ENCODE measurements around the gene CCDC92.

The CCDC92 gene

DNA sequence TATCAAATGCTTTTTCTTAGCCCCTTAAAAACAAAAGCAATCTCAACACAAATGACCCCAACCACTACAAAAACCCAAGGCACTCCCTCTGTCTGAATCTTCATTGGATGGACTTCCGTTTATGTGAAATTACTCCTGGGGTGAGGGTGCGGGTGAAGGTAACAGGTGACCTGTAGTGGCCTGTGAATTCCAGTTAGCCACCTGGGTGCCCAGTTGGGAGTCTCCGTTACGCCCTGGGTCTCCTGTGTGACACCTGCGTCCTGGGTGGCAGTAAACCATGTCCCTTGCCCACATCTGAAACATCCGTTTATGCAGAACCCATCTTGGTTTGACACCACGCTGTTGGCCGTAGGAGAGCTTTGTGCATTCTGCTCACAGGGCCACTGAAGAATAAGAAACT lies 62.6 kb downstream of the CCDC92 start:
- no peak for DNase-seq (ENCODE audit: low read depth in 2 of 2)

DNA sequence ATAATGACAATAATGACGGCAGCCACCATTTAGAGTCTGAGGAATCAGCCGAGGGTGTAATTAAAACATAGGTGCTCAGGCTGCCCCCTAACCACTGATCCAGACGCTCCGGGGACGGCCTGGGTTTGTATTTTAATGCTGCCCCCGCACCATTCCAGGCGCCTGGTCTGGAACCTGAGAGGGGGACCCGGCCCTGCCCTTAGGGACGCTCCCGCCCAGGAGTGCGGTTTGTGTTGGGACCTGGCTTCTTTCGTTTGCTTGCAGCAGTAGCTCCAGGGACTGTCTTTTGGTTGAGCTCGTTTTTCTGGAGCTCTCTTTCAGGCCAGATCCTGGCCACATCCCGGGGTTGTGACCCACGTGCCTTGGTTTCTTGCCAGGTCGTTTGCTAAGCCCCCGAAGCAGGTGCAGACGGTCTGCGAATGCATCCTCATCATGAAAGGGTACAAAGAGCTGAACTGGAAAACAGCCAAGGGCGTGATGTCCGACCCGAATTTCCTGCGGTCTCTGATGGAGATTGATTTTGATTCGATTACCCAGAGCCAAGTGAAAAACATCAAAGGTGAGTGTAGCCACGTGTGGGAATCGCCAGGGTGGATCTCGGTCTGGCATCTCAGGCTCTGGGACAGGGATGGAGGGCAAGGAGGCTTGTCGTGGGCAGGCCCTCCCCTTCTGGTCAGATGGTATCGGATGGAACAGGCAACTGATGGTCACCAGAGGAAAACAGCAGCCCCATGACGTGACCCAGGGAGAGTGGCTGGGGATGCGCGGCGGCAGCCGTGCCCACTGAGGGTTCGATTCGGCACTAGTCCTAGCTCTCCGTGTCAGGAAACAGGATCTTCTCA lies 63.5 kb downstream of the CCDC92 start:
- no peak for DNase-seq (ENCODE audit: low read depth in 2 of 2)

DNA sequence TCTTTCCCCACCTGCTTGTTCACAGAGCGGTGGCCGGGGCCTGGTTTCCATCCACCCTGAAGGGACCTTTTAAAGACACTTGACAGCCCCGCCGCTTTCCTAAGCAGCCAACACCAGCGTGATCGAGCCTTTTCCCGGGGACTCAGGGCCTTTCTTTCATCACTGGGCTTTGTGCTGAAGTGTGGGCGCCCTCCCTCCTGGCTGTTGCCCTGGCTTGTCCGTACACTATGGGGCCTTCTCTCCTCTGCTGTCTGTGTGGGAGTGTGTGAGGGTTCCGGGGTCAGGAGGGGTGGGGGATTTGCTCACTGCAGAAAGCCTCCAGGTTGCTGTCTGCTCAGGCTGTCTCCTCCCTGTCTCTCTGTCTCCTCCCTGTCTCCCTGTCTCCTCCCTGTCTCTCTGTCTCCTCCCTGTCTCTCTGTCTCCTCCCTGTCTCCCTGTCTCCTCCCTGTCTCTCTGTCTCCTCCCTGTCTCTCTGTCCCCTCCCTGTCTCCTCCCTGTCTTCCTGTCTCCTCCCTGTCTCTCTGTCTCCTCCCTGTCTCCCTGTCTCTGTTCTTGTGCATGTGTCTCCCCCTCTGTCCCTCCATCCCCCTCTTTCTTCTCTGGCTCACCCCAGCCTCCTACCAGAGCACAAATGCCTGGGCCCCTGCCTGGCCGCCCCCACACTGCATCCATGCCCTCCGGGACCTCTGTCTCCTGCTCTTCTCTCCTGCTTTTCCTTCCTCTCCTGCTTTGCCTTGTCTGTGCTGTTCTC lies 64.7 kb downstream of the CCDC92 start:
- DNase-seq (ENCODE audit: low read depth in 2 of 2) = no peak

DNA sequence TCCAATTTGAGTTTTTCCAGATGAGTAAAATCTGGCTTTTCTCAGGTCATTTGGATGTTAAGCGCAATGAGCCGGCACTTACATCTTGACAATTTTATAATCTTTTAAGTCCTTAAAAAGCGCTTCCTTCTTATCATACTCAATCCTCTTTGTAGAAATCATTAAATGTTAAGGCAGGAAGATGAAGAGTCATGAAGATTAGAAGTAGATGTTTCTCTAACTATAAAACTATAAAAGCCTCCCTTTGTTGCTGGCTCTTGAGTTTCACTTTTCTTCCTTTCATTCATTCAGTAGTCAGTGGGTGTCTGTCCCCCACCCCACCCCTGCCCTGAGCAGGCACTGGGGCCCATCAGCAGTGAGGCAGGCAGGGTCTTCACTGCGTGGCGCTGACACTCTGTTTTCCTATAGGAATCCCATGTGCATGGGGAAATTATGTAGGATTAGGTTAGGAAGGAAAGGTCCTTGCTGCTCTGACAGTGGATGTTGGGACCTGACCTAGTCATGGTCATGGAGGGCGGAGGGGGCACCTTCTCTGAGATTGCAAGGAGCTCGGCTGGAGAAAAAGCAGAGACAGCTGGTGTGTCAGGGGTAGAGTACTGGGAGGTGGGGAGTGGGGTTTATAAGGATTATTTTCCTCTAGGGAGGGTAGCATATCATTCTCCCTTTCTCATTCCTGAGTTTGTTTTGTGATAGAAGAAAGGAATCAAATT lies 65.8 kb downstream of the CCDC92 start:
- DNase-seq (ENCODE audit: low read depth in 2 of 2) = no peak

- DNase-seq (ENCODE audit: low read depth in 2 of 2) = peak; percentile 38 to 46
Observed at GRCh38 chr12:123905319-123905925, 67.2 kb downstream of the CCDC92 start.

DNA sequence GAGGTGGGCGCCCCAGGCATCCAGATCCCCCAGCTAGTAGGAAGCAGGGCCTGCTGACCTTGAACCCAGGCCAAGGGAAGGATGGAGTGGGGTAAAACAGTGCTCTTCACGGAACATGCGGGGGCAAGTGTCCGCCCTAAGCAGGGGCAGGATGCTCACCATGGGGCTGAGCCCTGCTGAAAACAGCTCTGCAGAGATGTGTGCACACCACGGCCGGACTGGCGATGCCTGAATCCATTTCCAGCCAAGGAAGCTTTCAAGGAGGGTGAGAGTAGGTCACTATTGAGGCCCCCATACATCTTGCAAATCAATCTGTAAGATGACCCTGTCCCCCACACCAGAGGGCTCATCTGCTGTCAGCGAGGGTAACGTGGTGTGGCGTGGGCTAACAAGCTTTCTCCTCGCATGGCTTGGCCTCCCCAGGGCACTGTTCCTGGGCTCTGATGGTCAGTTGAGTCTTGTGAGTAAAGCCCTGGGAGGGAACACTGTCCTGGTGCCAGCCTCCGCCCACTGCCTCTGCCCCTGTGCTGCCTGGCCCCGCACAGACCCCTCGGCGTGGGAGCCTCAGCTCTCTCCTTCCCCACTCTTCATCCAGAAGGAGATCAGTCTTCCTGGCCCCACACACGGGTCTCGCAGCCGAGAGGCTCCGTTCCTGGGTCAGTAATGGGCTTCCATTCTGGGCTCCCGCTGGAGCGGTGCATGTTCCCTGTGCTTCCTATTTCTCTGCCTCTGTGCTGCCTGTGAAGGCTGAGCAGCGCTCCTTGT lies 69.1 kb downstream of the CCDC92 start:
- DNase-seq (ENCODE audit: low read depth in 2 of 2) = no peak

GRCh38 chr12:123902821-123903220 lies 69.8 kb downstream of the CCDC92 start:
- DNase-seq (ENCODE audit: low read depth in 2 of 2) = no peak

DNA sequence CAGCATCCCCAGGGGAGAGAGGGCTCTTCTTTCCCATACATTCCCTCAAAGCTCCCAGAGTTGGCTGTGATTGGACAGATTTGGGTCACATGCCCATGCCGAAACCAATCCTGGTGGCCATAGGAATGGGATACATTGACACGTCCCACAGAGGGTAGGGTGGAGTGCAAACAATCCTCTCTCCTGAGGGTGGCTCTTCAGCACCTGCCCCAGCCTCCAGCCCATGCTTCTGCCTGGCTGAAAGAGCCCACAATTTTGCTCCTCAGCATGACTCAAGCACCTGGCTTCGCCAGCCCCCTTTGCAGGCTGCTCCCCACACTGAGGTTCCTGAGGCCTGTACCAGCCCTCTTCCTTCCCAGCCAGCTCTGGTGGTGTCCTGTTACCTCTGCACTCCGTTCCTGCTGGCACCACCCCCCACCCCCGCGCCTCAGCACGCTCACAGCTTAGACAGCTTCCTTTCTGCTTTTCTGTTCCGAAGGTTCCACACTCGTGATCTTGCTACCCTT lies 71.7 kb downstream of the CCDC92 start:
- DNase-seq (ENCODE audit: low read depth in 2 of 2) = no peak

GRCh38 chr12:123899368-123899767 lies 73.3 kb downstream of the CCDC92 start:
- DNase-seq (ENCODE audit: low read depth in 2 of 2) = no peak

DNA sequence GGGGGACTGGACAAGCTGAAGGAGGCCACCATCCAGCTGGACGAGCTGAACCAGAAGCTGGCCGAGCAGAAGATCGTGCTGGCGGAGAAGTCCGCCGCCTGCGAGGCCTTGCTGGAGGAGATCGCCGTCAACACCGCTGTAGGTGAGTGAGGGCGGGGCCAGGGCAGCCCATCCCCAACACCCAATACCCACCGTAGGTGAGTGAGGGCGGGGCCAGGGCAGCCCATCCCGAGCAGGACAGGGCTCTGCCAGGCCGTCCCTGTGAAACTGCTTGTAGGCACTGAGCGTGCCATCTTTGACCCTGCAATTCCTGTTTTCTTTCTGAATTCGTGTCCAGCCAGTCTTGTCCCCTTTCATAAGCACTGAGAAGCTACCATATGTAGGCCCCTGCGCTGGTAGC lies 74.0 kb downstream of the CCDC92 start:
- DNase-seq (ENCODE audit: low read depth in 2 of 2) = no peak

DNA sequence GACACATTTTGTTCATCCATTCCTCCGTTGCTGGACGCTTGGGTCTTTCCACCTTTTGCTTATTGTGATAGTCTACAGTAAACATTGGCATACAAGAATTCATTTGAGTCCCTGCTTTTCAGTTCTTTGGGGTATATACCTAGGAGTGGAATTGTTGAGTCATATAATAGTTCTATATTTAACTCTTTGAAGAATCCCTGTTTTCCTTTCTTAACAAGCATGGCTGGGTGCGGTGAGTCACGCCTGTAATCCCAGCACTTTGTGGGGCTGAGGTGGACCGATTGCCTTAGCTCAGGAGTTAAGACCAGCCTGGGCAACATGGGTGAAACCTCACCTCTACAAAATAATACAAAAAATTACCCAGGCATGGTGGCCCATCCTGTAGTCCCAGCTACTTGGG lies 75.4 kb downstream of the CCDC92 start:
- DNase-seq (ENCODE audit: low read depth in 2 of 2) = no peak

GRCh38 chr12:123896767-123897166 lies 75.9 kb downstream of the CCDC92 start:
- DNase-seq (ENCODE audit: low read depth in 2 of 2) = no peak

- no peak for DNase-seq (ENCODE audit: low read depth in 2 of 2)
Observed at GRCh38 chr12:123895451-123895850, 77.2 kb downstream of the CCDC92 start.

- DNase-seq (ENCODE audit: low read depth in 2 of 2) = no peak
Observed at GRCh38 chr12:123894823-123895345, 77.7 kb downstream of the CCDC92 start.

GRCh38 chr12:123893276-123893675 lies 79.4 kb downstream of the CCDC92 start:
- no peak for DNase-seq (ENCODE audit: low read depth in 2 of 2)

DNA sequence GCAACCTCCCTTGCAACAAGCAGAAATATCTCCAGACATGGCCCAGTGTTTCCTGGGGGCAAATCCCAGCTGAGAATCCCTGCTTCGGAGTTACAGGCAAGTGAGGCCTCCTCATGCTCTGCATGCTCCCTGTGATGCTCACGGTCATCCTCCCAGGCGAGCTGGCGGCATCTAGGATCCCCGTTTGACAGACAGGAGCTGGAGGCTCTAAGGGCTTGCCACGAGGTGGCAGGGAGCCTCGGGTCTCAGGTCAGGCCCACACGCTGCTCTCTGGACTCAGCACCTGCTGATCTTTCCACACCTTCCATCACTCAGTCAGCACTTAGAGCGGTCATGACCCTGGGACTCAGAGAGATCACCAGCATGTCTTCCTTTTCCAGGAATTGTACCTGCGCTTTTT lies 79.8 kb downstream of the CCDC92 start:
- no peak for DNase-seq (ENCODE audit: low read depth in 2 of 2)

DNA sequence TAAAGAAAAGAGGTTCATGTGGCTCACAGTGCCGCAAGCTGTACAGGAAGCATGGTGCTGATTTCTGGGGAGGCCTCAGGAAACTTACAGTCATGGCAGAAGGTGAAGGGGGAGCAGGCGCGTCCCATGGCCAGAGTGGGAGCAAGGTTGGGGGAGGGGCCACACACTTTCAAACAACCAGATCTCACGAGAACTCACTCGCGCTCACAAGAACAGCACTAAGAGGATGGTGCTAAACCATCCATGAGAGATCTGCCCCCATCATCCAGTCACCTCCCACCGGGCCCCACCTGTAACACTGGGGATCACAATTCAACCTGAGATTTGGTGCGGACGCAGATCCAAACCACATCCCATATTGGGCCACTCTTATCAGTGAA lies 80.5 kb downstream of the CCDC92 start:
- DNase-seq (ENCODE audit: low read depth in 2 of 2) = no peak

DNA sequence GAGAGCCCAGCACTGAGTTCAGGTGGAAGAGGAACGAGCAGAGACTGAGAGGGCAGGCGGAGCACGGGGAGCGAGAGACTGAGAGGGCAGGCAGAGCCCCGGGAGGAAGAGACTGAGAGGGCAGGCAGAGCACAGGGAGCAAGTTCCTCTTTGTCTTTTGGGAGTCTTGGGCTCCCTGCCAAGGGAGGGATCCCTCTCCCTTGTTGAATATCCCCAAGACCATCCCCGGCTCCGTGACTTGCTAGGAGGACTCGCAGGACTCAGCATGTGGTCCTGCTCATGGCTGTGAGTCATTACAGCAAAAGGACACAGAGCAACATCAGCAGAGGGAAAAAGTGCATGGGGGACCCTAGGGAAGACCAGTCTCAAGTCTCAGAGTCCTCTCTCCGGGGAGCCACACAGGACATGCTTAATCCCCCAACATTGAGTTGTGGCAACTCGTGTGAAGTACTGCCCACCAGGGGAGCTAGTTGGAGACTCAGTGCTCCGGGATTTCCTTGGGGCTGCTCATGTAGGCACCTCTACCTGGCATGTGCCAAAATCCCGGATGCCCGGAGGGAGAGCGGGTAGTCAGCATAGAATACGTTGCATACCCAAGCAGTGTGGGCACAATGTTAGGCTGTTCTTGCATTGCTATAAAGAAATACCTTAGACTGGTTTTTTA lies 81.0 kb downstream of the CCDC92 start:
- no peak for DNase-seq (ENCODE audit: low read depth in 2 of 2)

DNA sequence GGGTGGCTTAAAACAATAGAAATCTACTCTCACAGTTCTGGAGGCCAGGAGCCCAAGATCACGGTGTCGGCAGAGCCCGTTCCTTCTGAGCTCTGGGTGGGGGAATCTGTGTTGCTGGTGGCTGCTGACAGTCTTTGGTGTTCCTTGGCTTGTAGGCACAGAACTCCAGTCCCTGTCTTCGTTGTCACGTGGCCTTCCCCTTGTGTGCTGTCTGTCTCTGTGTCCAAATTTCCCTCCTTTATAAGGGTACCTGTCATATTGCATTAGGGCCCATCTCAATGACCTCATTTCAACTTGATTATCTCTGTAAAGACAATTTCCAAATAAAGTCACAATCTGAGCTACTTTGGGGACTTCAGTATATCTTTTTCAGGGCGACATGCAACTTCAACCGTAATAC lies 81.6 kb downstream of the CCDC92 start:
- no peak for DNase-seq (ENCODE audit: low read depth in 2 of 2)

- DNase-seq (ENCODE audit: low read depth in 2 of 2) = no peak
Observed at GRCh38 chr12:123890536-123890902, 82.1 kb downstream of the CCDC92 start.
